Retinal pigment epithelial cell (primary cell): ENCODE results near the gene GAB1.

Experiments used
- DNase-seq: peaks from one replicate; pipeline ENCODE4 v3.0.0-alpha.2; 2010; ENCODE audit warnings: low read depth
- H3K4me3 ChIP-seq: 2 replicates; pipeline ENCODE4 v1.5.1; 2011; ENCODE audit warnings: mild to moderate bottlenecking, low read length, control low read depth, moderate library complexity
- TF ChIP-seq, protein P1 (sequence below): conservative IDR thresholded peaks from 2 replicates; pipeline ENCODE4 v1.5.1; 2011; ENCODE audit warnings: low read depth, low read length, control low read depth, inconsistent platforms

The GAB1 gene

GRCh38 chr4:143435955-143436354 lies 99.3 kb downstream of the GAB1 start:
- TF ChIP-seq, protein P1, sequence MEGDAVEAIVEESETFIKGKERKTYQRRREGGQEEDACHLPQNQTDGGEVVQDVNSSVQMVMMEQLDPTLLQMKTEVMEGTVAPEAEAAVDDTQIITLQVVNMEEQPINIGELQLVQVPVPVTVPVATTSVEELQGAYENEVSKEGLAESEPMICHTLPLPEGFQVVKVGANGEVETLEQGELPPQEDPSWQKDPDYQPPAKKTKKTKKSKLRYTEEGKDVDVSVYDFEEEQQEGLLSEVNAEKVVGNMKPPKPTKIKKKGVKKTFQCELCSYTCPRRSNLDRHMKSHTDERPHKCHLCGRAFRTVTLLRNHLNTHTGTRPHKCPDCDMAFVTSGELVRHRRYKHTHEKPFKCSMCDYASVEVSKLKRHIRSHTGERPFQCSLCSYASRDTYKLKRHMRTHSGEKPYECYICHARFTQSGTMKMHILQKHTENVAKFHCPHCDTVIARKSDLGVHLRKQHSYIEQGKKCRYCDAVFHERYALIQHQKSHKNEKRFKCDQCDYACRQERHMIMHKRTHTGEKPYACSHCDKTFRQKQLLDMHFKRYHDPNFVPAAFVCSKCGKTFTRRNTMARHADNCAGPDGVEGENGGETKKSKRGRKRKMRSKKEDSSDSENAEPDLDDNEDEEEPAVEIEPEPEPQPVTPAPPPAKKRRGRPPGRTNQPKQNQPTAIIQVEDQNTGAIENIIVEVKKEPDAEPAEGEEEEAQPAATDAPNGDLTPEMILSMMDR: no peak
- no peak for DNase-seq
- no peak overlapping the region for H3K4me3 ChIP-seq

- no peak for DNase-seq
- H3K4me3 ChIP-seq: no peak overlapping the region
- TF ChIP-seq, protein P1: no peak
Measured at GRCh38 chr4:143437476-143437875, 100.8 kb downstream of the GAB1 start.

- TF ChIP-seq, protein P1: no peak
- DNase-seq: no peak
- H3K4me3 ChIP-seq: no peak overlapping the region
Measured at GRCh38 chr4:143437937-143438336, 101.3 kb downstream of the GAB1 start.

- H3K4me3 ChIP-seq: no peak overlapping the region
- no peak for DNase-seq
- TF ChIP-seq, protein P1: no peak
Measured at GRCh38 chr4:143438710-143439109, 102.0 kb downstream of the GAB1 start.

GRCh38 chr4:143441109-143441508 lies 104.4 kb downstream of the GAB1 start:
- no peak for DNase-seq
- H3K4me3 ChIP-seq: no peak overlapping the region
- TF ChIP-seq, protein P1: no peak

DNA sequence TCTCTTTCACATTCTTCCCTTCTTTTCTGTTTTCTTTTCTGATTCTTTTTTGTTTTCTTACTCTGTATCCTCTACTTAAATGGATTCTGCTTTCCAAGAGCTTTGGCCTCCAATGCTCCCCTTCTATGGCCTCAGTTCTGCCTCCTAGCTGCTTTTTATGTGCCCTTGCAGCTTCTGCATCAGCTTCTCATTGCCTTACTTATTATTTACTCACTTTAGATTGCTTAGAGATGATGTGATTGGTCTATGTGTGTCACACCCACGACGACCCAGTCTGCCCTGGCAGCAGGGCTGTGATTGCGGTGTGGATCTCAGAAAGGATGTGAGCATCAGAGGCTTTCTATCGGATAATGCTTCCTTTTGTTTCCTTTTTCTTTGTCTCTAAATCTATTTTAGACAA lies 105.0 kb downstream of the GAB1 start:
- H3K4me3 ChIP-seq: no peak overlapping the region
- no peak for DNase-seq
- TF ChIP-seq, protein P1: no peak

DNA sequence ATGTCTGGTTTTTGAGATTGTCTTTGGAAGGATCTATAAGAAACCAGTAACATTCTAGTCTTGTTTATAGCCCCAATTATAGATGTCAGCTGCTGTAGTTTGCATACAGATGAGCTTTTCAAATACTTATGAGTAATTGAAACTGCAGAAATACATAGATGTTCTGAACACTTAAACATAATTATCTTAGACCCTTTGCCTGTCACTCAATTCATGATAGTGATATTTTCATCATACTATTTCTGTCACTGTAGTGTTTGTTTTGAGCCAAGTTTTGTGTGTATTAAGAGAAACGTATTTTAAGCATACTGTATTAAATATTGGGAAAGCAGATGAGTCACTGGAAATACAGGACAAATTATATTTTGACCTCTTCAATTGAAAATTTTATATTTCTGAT lies 107.1 kb downstream of the GAB1 start:
- DNase-seq: no peak
- TF ChIP-seq, protein P1: no peak
- H3K4me3 ChIP-seq: no peak overlapping the region
